Stimulated activated CD4-positive, alpha-beta T cell treated with anti-CD3 and anti-CD28 coated beads, Interleukin-1b, Interleukin-23, amount 100 ng/mL, for 48 hours (primary cell): ENCODE data around the gene FCGR2B.
"Not testable (repeated sequence)": the region's sequence is repeated elsewhere in the genome, so short reads cannot be mapped to it uniquely, and the experiment has no call there.

Source experiments
- DNase-seq: peaks from one replicate; pipeline ENCODE4 v3.0.0-alpha.2; 2020

Gene FCGR2B

GRCh38 chr1:161662684-161663339 lies at the start of gene FCGR2B:
Gene FCGR2B (plus strand): TSS chr1:161663143. CDS start chr1:161663242, 99 bp downstream.
- DNase-seq = not testable (repeated sequence)

- not testable (repeated sequence) for DNase-seq
These were observed 46.5 kb upstream of the FCGR2B start for GRCh38 chr1:161616417-161616816.

- not testable (repeated sequence) for DNase-seq
These were observed 44.4 kb upstream of the FCGR2B start for GRCh38 chr1:161618517-161618916.

GRCh38 chr1:161620399-161620798 lies 42.5 kb upstream of the FCGR2B start:
- DNase-seq = not testable (repeated sequence)

GRCh38 chr1:161621181-161622000 lies 41.6 kb upstream of the FCGR2B start:
- DNase-seq = peak; percentile 91

GRCh38 chr1:161622054-161622453 lies 40.9 kb upstream of the FCGR2B start:
- DNase-seq = not testable (repeated sequence)

GRCh38 chr1:161623401-161624051 lies 39.4 kb upstream of the FCGR2B start:
- not testable (repeated sequence) for DNase-seq

- DNase-seq = not testable (repeated sequence)
These were observed 38.3 kb upstream of the FCGR2B start for GRCh38 chr1:161624605-161625004.

GRCh38 chr1:161626445-161627146 lies 36.3 kb upstream of the FCGR2B start:
- not testable (repeated sequence) for DNase-seq

GRCh38 chr1:161630128-161630742 lies 32.7 kb upstream of the FCGR2B start:
- not testable (repeated sequence) for DNase-seq

- no peak for DNase-seq
These were observed 31.9 kb upstream of the FCGR2B start, which contains the start of gene FCGR3B for GRCh38 chr1:161631076-161631475. Gene FCGR3B (minus strand): TSS chr1:161631176. CDS start chr1:161631094, 82 bp downstream.

- DNase-seq = not testable (repeated sequence)
These were observed 27.9 kb upstream of the FCGR2B start for GRCh38 chr1:161634993-161635392.

GRCh38 chr1:161636189-161636782 lies 26.7 kb upstream of the FCGR2B start:
- DNase-seq = not testable (repeated sequence)

- not testable (repeated sequence) for DNase-seq
These were observed 26.0 kb upstream of the FCGR2B start for GRCh38 chr1:161636976-161637375.

- DNase-seq = not testable (repeated sequence)
These were observed 24.5 kb upstream of the FCGR2B start for GRCh38 chr1:161638251-161638993.

- not testable (repeated sequence) for DNase-seq
These were observed 23.7 kb upstream of the FCGR2B start for GRCh38 chr1:161639203-161639602.

- DNase-seq = not testable (repeated sequence)
These were observed 20.2 kb upstream of the FCGR2B start for GRCh38 chr1:161642697-161643096.

GRCh38 chr1:161643481-161644208 lies 19.3 kb upstream of the FCGR2B start:
- not testable (repeated sequence) for DNase-seq

- not testable (repeated sequence) for DNase-seq
These were observed 18.1 kb upstream of the FCGR2B start for GRCh38 chr1:161644855-161645254.
